HCT116 (cell line): ENCODE results near the gene ACSS1.

Source experiments
- CBX3 ChIP-seq: IDR thresholded peaks from 2 replicates; pipeline ENCODE4 v1.6.1; 2012; ENCODE audit warnings: low read depth
- EZH2 ChIP-seq: fragments of 200-600 bp; sonication (generic); IDR thresholded peaks from 2 replicates; pipeline ENCODE4 v1.6.1; 2017; ENCODE audit warnings: antibody characterized with exemption, mixed run types
- EZH2phosphoT487 ChIP-seq: fragments of 200-600 bp; IDR thresholded peaks from 2 replicates; pipeline ENCODE4 v1.6.1; 2018; ENCODE audit warnings: antibody characterized with exemption, borderline replicate concordance
- FOSL1 ChIP-seq: IDR thresholded peaks from 2 replicates; pipeline ENCODE4 v1.6.1; 2012; ENCODE audit warnings: low read depth
- POLR2A ChIP-seq: IDR thresholded peaks from 2 replicates; pipeline ENCODE4 v1.7.0; 2011; ENCODE audit warnings: borderline replicate concordance; ENCODE audit not compliant: insufficient read depth, insufficient read length; ENCODE audit errors: extremely low read depth
- POLR2AphosphoS5 ChIP-seq: IDR thresholded peaks from 2 replicates; pipeline ENCODE4 v1.6.1; 2011; ENCODE audit warnings: mild to moderate bottlenecking, low read depth, low read length, moderate library complexity
- SIN3A ChIP-seq: IDR thresholded peaks from 2 replicates; pipeline ENCODE4 v1.6.1; 2012; ENCODE audit warnings: low read depth
- SP1 ChIP-seq: IDR thresholded peaks from 2 replicates; pipeline ENCODE4 v1.6.1; 2012; ENCODE audit warnings: low read depth
- TCF7L2 ChIP-seq: IDR thresholded peaks from 2 replicates; pipeline ENCODE4 v1.7.0; 2011; ENCODE audit warnings: borderline replicate concordance, inconsistent platforms; ENCODE audit not compliant: insufficient read depth, insufficient read length; ENCODE audit errors: extremely low read depth
- TF ChIP-seq, protein P1 (sequence below), 3 experiments: fragments of 200-600 bp in 1 of 3; sonication (generic) in 1 of 3; IDR thresholded peaks in 2 of 3; conservative IDR thresholded peaks in 1 of 3; 2 replicates each; pipeline ENCODE4 v1.5.1; 2012 to 2017; ENCODE audit warnings: low read depth in 2 of 3, low read length in 2 of 3, antibody characterized with exemption in 1 of 3, borderline replicate concordance in 1 of 3, control low read depth in 1 of 3, mild to moderate bottlenecking in 1 of 3, mixed read lengths in 1 of 3, mixed run types in 1 of 3, moderate library complexity in 1 of 3; ENCODE audit not compliant: insufficient read depth in 1 of 3
- TF ChIP-seq, protein P2 (sequence below): IDR thresholded peaks from 2 replicates; pipeline ENCODE4 v1.6.1; 2012

DNA sequence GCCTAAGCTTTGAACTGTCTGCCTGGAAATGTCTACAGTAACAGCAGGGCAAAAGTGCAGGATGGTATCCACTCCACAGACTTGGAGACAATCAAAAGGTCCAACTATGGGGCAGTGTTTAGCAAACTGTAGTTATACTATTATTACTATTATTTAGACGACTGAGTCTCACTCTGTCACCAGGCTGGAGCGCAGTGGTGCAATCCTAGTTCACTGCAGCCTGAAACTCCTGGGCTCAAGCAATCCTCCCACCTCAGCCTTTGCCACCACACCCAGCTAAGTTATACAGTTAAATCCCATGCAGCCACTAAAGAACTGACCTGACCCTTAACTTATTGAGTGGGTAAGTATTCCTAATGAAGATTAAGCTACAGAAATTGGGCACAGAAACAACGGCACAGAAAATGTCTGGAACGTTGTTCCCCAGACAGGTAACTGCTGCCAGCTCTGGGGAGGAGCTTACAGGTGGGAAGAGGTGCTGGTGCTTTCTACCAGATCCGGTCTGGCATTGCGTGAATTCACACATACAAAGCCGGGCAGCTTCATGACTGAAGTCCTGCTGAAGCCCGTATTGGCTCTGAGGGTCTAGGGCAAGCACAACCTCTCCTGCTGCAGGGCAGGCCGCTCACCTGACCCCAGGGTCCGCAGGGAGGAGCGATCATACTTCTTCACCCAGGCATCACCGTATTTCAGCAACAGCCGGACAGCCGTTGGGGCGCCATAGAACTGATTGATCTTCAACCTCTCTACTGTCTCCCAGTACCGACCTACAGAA, 38.4 kb downstream of the ACSS1 start:
- TF ChIP-seq, protein P1, sequence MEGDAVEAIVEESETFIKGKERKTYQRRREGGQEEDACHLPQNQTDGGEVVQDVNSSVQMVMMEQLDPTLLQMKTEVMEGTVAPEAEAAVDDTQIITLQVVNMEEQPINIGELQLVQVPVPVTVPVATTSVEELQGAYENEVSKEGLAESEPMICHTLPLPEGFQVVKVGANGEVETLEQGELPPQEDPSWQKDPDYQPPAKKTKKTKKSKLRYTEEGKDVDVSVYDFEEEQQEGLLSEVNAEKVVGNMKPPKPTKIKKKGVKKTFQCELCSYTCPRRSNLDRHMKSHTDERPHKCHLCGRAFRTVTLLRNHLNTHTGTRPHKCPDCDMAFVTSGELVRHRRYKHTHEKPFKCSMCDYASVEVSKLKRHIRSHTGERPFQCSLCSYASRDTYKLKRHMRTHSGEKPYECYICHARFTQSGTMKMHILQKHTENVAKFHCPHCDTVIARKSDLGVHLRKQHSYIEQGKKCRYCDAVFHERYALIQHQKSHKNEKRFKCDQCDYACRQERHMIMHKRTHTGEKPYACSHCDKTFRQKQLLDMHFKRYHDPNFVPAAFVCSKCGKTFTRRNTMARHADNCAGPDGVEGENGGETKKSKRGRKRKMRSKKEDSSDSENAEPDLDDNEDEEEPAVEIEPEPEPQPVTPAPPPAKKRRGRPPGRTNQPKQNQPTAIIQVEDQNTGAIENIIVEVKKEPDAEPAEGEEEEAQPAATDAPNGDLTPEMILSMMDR (IDR thresholded peaks at IDR 0.05 in 2 of 3, conservative IDR thresholded peaks at IDR 0.05 in 1 of 3; ENCODE audit: borderline replicate concordance in 1 of 3, insufficient read depth in 1 of 3, low read depth in 2 of 3, low read length in 2 of 3) = no peak
- TF ChIP-seq EZH2phosphoT487 = no peak
- no peak for TF ChIP-seq POLR2AphosphoS5
- no peak for TF ChIP-seq EZH2
- TF ChIP-seq FOSL1 = no peak
- TF ChIP-seq, protein P2, sequence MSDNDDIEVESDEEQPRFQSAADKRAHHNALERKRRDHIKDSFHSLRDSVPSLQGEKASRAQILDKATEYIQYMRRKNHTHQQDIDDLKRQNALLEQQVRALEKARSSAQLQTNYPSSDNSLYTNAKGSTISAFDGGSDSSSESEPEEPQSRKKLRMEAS = no peak
- TF ChIP-seq CBX3 = no peak
- TF ChIP-seq POLR2A = no peak
- TF ChIP-seq SIN3A = no peak
- no peak for TF ChIP-seq SP1
- TF ChIP-seq TCF7L2 = no peak
